Measurements from ENCODE around the gene TRIM67. TPM values are rescaled to one million over a fixed set of nuclear protein-coding genes. Genes with fewer than 3 reads are reported as not detected.

TRIM67 gene
- total RNA-seq, 3 donors from 2014 or later (not counting 1 experiment from before 2014, with no cell fraction given): not detected

DNA sequence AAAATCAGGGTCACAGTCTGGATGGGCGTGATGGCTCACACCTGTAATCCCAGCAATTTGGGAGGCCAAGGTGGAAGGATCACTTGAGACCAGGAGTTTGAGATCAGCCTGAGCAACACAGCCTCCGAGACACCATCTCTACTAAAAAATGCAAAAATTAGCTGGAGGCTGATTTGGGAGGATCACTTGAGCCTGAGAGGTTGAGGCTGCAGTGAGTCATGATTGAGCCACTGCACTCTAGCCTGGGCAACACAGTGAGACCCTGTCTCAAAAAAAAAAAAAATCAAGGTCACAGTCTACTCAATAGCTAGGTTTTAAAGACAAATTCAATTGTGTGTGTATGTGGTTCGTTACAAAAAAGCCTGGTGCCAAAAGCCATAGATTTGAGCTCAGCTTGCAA lies 34.4 kb downstream of the TRIM67 start:
- Mint-ChIP-seq H3K27me3 (ENCODE audit: low read depth in 2 of 2) (peaks cover 8 to 28% of the 10 kb centered on the region in 2 donors), H3K9me3 (no peaks in the 10 kb centered on the region), H3K4me1 (no peaks in the 10 kb centered on the region), H3K27ac (no peak overlapping the region), H3K36me3 (no peaks in the 10 kb centered on the region), H3K4me3 (no peak overlapping the region)
- H3K4me1 ChIP-seq (ENCODE audit: control insufficient read depth, insufficient read depth, low read length): no peaks in the 10 kb centered on the region
- DNase-seq (no peak), ATAC-seq (no peak)
- H3K27me3 ChIP-seq (ENCODE audit: control insufficient read depth, insufficient read depth, low read length): no peaks in the 10 kb centered on the region
- no peak overlapping the region for H3K4me3 ChIP-seq (ENCODE audit: low read length)
- H3K9me3 ChIP-seq (ENCODE audit: control insufficient read depth, insufficient read depth, low read length): no peaks in the 10 kb centered on the region
- intact Hi-C loops (cut with micrococcal nuclease): no loop called here
- WGBS (ENCODE audit: insufficient coverage): 80% methylated on average over 2 of the region's 3 CpGs
- TF ChIP-seq, protein P1, sequence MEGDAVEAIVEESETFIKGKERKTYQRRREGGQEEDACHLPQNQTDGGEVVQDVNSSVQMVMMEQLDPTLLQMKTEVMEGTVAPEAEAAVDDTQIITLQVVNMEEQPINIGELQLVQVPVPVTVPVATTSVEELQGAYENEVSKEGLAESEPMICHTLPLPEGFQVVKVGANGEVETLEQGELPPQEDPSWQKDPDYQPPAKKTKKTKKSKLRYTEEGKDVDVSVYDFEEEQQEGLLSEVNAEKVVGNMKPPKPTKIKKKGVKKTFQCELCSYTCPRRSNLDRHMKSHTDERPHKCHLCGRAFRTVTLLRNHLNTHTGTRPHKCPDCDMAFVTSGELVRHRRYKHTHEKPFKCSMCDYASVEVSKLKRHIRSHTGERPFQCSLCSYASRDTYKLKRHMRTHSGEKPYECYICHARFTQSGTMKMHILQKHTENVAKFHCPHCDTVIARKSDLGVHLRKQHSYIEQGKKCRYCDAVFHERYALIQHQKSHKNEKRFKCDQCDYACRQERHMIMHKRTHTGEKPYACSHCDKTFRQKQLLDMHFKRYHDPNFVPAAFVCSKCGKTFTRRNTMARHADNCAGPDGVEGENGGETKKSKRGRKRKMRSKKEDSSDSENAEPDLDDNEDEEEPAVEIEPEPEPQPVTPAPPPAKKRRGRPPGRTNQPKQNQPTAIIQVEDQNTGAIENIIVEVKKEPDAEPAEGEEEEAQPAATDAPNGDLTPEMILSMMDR (IDR thresholded peaks at IDR 0.05): no peak
- H3K27ac ChIP-seq (ENCODE audit: low read length): no peak overlapping the region
- no peaks in the 10 kb centered on the region for H3K36me3 ChIP-seq (ENCODE audit: control insufficient read depth, insufficient read depth, low read length)

DNA sequence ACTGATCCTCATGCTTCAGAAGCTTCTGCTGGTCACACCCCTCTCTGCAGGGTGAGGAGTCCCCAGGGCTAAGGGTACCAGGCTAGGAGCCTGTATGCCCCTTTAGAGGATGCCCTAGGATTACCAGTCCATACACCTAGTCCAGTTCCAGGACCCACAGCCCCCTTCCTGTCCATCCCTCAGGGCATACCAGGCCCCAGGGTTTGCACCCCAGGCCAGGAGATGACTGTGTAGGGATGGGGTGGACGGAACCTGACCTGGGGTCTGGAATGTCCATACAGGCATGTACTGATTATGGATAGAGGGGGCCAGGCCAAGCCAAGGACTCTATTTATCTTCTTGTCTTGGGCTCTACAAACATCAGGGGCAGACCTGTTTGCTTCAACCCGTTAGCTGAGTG lies 34.9 kb downstream of the TRIM67 start:
- Histone ChIP-seq H3K27me3 (ENCODE audit: control insufficient read depth, insufficient read depth, low read length) (no peaks in the 10 kb centered on the region), H3K9me3 (ENCODE audit: control insufficient read depth, insufficient read depth, low read length) (no peaks in the 10 kb centered on the region), H3K4me1 (ENCODE audit: control insufficient read depth, insufficient read depth, low read length) (no peaks in the 10 kb centered on the region), H3K36me3 (ENCODE audit: control insufficient read depth, insufficient read depth, low read length) (no peaks in the 10 kb centered on the region), H3K27ac (ENCODE audit: low read length) (no peak overlapping the region), H3K4me3 (ENCODE audit: low read length) (no peak overlapping the region)
- H3K9me3 Mint-ChIP-seq: no peaks in the 10 kb centered on the region
- 88% methylated on average over 1 of the region's 2 CpGs for WGBS (ENCODE audit: insufficient coverage)
- H3K27me3 Mint-ChIP-seq (ENCODE audit: low read depth in 2 of 2): peaks cover 10 to 28% of the 10 kb centered on the region in 2 donors
- no peak for ATAC-seq
- no peak overlapping the region for H3K4me3 Mint-ChIP-seq
- H3K4me1 Mint-ChIP-seq: peaks cover 3% of the 10 kb centered on the region in 2 donors
- intact Hi-C loops (cut with micrococcal nuclease): no loop called here
- TF ChIP-seq, protein P1 (IDR thresholded peaks at IDR 0.05): no peak
- H3K27ac Mint-ChIP-seq: no peak overlapping the region
- no peaks in the 10 kb centered on the region for H3K36me3 Mint-ChIP-seq
- no peak for DNase-seq

DNA sequence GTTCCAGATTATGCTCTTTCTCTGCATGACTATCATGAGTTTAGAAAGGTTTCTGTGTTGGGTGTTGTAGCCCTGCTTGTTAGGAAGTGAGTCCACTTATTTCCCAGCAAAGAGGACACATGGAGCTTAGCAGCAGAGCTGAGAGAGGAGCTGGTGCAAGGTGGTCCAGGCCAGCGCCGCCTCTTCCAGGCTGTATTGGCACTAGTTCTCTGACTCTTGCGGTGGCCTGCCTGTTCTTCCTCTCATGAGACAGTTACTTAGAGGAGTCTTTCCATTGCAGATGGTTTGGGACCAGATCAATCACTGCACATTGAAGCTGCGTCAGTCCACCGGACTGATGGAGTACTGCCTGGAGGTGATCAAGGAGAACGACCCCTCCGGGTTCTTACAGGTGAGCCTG lies 38.0 kb downstream of the TRIM67 start:
- TF ChIP-seq, protein P1 (IDR thresholded peaks at IDR 0.05): no peak
- no peak overlapping the region for H3K27ac ChIP-seq (ENCODE audit: low read length)
- no peak overlapping the region for H3K4me3 ChIP-seq (ENCODE audit: low read length)
- intact Hi-C loops (cut with micrococcal nuclease): no loop called here
- Mint-ChIP-seq H3K27ac (no peak overlapping the region), H3K27me3 (ENCODE audit: low read depth in 2 of 2) (peaks cover 9 to 39% of the 10 kb centered on the region in 2 donors), H3K4me3 (no peak overlapping the region), H3K4me1 (peaks cover 5 to 6% of the 10 kb centered on the region in 2 donors), H3K9me3 (no peaks in the 10 kb centered on the region), H3K36me3 (no peaks in the 10 kb centered on the region)
- peaks cover 9% of the 10 kb centered on the region for H3K4me1 ChIP-seq (ENCODE audit: control insufficient read depth, insufficient read depth, low read length)
- H3K36me3 ChIP-seq (ENCODE audit: control insufficient read depth, insufficient read depth, low read length): no peaks in the 10 kb centered on the region
- H3K27me3 ChIP-seq (ENCODE audit: control insufficient read depth, insufficient read depth, low read length): no peaks in the 10 kb centered on the region
- DNase-seq (no peak), ATAC-seq (no peak)
- 98% methylated on average over 7 of the region's 7 CpGs for WGBS (ENCODE audit: insufficient coverage)
- H3K9me3 ChIP-seq (ENCODE audit: control insufficient read depth, insufficient read depth, low read length): no peaks in the 10 kb centered on the region

DNA sequence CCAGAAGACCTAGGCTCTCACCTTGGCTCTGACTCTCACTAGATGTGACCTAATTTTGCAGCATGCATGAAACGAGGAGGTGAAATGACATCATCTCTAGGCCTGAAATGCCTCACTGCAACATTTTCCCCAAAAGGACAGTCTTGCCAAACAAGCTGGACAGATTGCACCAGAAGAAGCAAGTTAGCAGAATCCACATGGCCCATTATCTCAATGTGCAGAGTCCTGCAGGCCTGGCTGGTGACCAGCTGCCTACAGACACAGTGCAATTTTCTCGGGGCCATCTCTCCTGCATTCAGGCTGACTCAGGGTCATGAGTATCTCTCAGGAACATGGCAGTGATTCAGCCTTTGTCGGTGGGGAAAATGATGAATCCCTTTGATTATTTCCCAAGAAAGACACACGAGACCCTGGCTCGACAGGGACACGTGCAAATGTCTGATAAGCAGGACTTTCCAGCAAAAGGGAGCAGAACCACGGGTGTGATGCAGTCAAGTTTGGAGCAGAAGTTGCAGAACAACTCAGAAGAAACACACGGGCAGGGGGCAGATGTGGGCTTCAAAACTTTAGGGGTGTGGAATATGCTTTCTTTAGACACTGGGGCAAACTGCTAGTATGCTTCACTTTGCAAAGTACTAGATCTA lies 38.7 kb downstream of the TRIM67 start:
- H3K9me3 Mint-ChIP-seq: no peaks in the 10 kb centered on the region
- Histone ChIP-seq H3K4me3 (ENCODE audit: low read length) (no peak overlapping the region), H3K27ac (ENCODE audit: low read length) (no peak overlapping the region), H3K9me3 (ENCODE audit: control insufficient read depth, insufficient read depth, low read length) (no peaks in the 10 kb centered on the region), H3K27me3 (ENCODE audit: control insufficient read depth, insufficient read depth, low read length) (no peaks in the 10 kb centered on the region), H3K4me1 (ENCODE audit: control insufficient read depth, insufficient read depth, low read length) (peaks cover 9% of the 10 kb centered on the region), H3K36me3 (ENCODE audit: control insufficient read depth, insufficient read depth, low read length) (no peaks in the 10 kb centered on the region)
- H3K36me3 Mint-ChIP-seq: no peaks in the 10 kb centered on the region
- H3K4me1 Mint-ChIP-seq: peaks cover 5 to 6% of the 10 kb centered on the region in 2 donors
- H3K27me3 Mint-ChIP-seq (ENCODE audit: low read depth in 2 of 2): peaks cover 9 to 43% of the 10 kb centered on the region in 2 donors
- 83% methylated on average over 8 of the region's 8 CpGs for WGBS (ENCODE audit: insufficient coverage)
- no peak overlapping the region for H3K27ac Mint-ChIP-seq
- no peak for DNase-seq
- no peak for ATAC-seq
- intact Hi-C loops (cut with micrococcal nuclease): no loop called here
- TF ChIP-seq, protein P1 (IDR thresholded peaks at IDR 0.05): no peak
- H3K4me3 Mint-ChIP-seq: no peak overlapping the region

Measured in natural killer cell (primary cell).